HG03342 (cell line): Measurements from ENCODE around the gene RPUSD1.

Experiments used
- ATAC-seq: cut with Tn5 transposase; IDR thresholded peaks from one replicate; pipeline ENCODE4 v1.9.1; 2021; ENCODE audit warnings: mild to moderate bottlenecking, moderate library complexity; ENCODE audit not compliant: unreplicated experiment

RPUSD1 gene

DNA sequence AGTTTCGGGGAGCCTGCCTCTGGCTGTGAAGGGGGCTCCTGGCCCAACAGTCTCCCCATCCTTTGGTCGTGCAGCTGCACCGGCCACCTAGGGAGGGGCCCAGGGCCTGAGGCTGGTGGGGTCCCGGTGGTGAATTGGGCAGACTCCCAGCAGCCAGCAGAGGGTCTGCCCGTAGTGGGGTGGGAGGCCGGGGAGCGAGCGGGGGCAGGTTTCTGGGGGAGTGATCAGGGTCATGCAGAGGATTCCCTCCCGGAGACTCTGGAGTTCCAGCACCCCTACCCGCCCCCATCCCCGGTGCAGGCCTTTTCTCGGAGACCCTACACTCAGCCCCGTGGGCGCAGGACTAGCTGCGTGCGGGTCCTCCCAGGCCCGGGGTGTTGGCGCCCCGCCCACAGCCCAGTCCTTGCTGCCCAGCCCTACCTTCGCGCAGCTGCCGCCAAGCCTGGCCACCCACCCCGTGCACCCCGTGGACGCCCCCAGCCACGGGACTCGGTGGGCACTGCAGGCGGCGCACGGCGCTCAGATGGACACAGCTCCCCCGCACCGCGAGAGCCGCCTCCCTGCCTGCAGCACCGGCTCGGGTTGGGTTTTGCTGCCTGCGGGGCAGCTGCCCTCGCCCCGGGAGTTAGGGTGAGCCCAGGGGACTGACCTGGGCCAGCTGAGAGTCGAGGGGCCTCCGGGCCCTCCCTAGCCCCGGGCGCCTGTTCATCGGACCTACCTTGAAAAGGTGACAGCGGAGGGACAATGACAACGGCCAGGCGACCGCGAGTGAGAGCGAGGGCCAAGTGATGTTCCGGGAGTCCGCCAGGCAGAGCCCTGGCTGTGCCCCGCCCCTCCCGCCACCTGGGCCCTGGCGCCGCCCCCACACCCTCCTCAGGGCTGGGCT lies 12.0 kb upstream of the RPUSD1 start, which contains the start of gene GNG13:
TSS of gene GNG13 (minus strand) at position 787 of the 886 bp plus-strand sequence. CDS start 1,657 bp downstream, outside the sequence.
- ATAC-seq: no peak

DNA sequence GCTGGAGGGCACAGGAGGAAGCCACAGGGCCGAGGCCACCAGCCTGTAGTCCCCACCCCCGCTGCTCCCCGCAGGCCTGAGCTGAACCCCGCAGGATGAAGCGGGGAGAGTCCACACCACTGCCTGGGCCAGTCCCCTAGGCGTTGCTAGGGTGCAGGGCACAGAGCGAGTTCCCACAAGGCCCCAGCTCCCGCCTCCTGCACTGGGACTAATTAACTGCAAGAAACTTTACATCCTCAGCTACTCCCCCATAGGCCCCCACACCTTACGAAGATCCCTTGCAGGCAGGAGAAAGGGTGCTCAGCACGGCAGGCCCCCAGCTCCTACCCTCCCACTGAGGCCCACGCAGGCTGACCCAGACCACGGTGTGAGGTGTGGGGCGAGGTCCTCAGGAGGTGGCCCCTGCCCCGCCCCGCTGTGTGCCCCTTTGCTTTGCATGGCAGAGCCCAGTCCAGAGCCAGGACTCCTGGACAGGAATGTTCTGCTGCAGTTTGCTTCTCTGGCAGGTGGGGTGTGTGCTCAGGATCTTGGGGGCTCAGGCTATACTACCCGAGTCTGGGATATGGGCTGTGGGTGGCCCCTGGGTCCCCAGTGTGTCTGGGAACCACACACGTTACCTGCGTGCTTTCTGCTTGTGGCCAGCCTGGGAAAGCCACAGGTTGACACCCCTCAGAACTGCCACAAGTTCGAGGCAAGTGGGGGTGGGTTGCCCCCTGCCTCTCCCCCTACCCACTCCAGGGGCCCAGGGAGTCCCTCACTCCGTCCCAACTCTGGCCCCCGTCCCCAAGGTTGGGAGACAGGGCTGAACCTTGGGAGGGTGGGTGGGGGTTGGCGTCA lies 11.1 kb upstream of the RPUSD1 start:
- ATAC-seq: no peak

DNA sequence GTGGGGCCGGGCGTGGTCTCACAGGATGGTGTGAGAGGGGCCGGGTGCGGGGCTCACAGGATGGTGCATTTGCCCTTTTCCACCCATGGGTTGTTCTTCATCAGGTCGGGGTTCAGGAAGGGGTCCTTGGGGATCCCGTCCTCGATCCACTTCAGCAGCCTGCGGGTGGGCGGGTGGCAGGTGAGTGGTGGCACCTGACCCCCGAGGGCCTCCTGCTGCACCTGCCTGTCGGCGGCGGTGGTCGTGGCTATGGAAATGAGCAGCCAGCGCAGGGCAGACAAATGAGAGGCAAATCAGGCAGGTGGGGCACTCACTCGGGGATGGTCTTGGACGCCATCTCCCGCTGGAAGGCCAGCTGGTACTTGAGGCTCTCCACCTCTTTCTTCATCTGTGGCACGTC lies 10.5 kb upstream of the RPUSD1 start:
- no peak for ATAC-seq

DNA sequence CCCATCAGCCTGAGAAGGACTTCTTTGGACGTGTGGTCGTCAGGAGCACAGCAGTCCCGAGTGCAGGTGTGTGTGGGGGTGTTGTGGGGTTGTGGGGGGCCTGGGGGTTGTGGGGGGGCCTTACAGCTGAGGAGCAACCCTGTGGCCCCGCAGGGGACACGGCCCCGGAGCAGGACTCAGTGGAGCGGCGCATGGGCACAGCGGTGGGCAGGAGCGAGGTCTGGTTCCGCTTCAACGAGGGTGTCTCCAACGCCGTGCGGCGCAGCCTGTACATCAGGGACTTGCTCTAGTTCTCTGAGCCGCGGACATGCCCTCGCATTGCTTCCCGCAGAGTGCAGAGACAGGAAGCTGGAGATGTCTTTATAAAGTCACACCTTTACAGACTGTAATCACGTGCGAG lies 9.5 kb upstream of the RPUSD1 start:
- ATAC-seq: no peak

DNA sequence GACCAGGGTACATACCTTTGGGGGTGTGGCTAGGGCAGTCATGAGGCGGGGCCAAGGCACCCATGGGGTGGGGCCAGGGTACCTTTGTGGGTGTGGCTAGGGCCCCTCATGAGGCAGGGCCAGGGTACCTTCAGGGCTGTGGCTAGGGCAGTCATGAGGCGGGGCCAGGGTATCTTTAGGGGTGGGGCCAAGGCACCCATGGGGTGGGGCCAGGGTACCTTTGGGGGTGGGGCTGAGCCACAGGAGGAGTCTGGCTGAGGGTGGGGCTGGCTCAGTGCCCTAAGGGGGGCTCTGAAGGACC lies 8.9 kb upstream of the RPUSD1 start:
- no peak for ATAC-seq

DNA sequence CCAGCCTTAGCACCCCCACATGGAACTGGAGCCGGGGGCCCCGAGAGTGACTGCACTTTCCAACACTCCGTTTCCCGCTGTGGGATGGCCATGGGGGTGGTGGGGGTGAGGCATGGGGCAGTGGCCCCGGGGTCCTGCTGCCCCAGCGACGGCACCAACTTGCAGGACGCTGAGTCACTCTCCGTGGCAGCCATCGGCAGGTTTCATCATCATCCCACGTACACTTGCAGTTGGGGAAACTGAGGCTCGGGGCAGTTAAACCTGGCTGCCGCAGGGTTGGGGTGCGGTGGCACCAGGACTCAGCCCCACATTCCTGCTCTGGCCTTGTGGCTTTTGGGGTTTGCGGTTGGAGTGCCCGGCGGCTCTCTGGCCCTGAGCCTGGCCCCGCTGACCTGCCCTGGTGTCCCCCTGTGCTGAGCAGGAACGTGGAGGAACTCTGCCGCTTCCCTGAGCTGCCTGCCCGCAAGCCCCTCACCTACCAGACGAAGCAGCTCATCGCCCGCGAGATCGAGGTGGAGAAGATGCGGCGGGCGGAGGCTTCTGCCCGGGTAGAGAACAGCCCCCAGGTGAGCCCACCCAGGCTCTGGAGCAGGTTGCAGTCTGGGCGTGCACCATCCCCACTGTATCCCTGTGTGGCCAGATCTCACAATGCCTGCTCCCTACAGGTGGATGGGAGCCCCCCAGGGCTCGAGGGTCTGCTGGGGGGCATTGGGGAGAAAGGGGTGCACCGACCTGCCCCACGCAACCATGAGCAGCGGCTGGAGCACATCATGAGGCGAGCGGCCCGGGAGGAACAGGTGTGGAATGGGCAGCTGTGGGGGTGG lies 8.3 kb upstream of the RPUSD1 start:
- ATAC-seq: no peak

DNA sequence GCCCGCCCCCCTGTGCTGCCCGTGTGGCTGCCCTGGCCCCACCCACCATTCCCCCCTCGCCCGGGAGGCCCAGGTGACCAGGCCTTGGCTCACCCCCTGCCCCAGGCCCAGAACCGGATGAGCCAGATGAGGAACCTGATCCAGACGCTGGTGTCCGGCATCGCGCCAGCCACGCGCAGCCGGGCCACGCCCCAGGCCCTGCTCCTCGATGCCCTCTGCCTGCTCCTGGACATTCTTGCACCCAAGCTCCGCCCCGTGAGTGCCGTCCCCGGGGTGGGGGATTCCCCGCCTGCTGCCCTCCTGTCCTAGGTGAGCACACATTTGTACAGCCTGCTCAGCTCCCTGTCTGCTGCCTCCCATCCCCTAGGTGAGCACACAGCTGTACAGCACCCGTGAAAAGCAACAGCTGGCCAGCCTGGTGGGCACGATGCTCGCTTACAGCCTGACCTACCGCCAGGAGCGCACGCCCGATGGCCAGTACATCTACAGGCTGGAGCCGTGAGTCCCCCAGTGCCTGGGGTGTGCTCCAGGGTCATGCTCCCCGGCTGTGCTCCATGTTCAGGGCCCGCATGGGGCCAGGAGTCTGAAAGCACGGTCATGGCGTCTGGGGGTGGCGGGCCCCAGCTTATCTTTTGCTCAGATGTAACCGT lies 7.5 kb upstream of the RPUSD1 start:
- no peak for ATAC-seq

DNA sequence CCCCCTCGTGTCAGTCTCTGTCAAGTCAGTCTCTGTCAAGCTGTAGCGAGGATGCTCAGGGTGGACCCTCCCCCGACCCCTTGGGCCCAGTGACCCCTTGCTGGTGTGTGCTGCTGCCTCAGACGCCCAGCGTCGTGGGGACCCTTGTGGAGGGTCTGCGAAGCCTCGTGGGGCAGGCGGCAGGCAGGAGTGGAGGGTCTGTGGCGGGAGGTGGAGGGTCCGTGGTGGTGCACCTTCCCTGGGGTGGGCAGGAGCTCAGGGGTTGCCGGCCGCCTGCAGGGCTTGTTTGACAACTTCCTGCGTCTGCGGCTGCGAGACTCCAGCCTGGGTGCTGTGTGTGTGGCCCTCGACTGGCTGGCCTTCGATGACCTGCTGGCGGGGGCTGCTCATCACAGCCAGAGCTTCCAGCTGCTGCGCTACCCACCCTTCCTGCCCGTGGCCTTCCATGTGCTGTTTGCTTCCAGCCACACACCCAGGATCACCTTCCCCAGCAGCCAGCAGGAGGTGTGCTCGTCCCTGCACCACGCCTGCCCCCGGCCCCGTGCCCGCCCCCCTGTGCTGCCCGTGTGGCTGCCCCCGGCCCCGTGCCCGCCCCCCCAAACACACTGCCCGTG lies 6.8 kb upstream of the RPUSD1 start:
- ATAC-seq: no peak

DNA sequence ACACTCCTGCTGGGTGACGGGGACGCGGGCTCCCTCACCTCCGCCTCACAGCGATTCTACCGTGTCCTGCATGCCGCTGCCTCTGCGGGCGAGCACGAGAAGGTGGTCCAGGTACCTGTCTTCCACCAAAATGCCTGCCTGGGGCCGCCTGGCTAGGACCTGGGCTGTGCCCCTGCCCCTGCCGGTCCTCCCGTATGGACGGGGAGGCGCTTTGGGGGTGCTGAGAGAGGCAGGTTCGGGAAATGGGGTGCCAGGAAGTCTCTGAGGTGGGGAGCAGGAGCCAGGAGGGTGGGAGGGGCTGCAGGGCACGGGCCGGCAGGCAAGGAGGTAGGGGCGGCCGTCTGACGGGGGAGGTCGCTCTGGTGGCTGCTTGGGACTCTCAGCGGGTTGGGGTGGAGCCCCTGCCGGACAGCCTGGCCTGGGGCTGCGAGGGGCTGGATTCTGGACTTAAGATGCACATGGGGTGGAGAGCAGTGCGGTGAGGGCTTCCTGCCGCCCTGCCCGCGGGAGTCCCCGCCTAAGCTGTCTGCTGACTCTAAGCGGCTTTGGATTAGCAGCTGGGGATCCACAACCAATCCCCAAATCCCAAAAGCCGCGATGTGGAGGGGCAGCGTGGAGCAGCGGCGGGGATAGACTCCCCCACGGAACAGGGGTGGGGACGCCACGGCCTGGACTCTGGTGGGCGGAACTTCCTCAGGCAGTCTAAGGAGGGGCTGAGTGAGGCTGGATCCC lies 6.1 kb upstream of the RPUSD1 start:
- no peak for ATAC-seq

DNA sequence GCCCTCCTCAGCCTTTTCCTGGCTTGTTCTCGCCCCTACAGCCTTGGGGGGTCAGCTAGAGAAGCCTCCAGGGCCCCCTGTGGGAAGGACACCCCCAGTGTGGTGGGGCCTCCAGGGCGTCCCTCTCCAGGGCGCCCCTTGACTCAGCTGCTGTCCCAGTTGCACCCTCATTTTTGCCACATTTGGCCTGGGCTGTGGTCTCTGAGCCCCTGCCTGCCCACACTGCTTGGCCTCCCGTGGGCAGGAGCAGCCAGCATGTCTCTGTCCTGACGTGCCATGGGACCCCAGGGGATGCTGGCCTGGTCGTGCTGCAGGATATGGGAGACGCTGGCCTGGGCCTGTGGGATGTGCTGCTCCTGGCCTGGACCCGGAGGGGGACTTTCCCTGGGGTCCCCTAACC lies 5.2 kb upstream of the RPUSD1 start:
- ATAC-seq: no peak

DNA sequence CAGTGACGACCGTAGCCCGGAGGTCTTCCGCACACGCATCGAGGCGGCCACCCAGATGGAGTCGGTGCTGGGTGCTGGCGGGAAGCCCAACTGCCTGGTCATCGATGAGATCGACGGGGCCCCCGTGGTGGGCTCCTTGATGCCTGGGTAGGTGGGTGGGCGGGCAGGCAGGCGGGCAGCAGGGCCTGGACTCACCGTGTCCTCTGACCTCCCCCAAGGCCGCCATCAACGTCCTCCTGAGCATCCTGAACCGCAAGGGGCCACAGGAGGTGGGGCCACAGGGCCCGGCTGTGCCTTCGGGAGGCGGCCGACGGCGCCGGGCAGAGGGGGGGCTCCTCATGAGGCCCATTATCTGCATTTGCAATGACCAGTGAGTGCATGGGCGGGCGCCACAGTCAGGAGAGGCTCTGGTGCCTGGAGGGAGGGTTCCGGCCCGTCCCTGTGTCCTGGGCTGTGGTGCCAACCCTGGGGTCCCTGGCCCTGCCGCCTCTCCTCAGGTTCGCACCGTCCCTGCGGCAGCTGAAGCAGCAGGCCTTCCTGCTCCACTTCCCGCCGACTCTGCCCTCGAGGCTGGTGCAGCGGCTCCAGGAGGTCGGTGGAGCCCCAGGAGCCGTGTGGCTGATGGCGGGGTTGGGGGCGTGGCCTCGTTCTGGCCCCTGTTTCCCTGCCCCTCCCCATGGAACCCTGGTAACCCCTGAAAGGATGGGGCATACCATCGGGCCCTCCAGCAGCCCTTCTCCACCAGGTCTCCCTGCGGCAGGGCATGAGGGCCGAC lies 4.2 kb upstream of the RPUSD1 start:
- no peak for ATAC-seq

DNA sequence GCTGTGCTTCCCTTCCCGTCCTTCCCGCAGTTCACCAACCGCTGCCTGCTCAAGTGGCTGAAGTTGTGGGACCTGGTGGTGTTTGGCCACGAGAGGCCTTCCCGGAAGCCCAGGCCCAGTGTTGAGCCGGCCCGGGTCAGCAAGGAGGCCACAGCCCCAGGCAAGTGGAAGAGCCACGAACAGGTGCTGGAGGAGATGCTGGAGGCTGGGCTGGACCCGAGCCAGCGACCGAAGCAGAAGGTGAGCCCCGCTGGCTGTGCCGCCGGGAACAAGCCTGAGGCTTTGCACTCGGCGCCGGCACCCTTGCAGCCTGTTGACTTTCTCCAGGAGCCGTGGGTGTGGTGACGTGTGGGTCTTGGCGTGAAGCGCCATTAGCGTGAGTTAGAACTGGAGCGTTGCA lies 3.0 kb upstream of the RPUSD1 start:
- no peak for ATAC-seq

DNA sequence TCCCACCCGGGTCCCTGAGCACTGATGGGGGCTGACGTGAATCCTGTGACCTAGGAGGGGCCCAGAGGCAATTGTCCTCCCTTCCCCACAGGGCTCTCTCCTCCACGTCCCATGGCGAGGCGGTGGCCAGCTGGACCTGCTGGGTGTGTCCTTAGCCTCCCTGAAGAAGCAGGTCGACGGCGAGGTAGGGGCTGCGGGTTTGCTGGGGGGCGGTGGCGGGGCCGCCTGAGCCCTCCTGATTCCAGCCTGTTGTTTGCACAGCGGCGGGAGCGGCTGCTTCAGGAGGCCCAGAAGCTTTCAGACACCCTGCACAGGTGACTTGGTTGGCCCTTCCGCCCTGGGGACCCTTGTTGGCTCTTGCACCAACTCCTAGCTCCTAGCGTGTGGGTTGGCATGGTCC lies 1.9 kb upstream of the RPUSD1 start:
- no peak for ATAC-seq

DNA sequence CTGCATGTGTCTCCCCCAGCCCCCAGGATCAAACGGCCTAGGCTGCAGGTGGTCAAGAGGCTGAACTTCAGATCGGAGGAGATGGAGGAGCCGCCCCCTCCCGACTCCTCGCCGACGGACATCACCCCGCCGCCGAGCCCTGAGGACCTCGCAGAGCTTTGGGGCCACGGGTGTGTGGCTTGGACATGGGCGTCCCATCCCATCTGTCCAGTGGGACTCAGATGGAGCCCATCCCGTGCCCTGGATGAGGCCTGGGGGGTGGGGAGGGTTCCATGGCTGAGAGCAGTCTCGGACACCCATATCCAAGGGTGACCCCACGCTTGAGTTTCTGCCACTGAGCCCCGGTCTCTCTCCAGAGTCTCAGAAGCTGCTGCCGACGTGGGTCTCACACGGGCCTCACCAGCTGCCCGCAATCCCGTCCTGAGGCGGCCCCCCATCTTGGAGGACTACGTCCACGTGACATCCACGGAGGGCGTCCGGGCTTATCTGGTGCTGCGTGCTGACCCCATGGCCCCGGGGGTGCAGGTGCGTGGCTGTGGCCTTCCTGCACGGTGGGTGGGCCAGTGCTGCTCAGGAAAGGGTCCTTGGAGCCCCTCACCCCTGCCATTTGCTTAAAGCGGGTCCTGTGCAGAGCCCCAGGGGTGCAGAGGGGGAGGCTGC lies 1.1 kb upstream of the RPUSD1 start:
- ATAC-seq: no peak

DNA sequence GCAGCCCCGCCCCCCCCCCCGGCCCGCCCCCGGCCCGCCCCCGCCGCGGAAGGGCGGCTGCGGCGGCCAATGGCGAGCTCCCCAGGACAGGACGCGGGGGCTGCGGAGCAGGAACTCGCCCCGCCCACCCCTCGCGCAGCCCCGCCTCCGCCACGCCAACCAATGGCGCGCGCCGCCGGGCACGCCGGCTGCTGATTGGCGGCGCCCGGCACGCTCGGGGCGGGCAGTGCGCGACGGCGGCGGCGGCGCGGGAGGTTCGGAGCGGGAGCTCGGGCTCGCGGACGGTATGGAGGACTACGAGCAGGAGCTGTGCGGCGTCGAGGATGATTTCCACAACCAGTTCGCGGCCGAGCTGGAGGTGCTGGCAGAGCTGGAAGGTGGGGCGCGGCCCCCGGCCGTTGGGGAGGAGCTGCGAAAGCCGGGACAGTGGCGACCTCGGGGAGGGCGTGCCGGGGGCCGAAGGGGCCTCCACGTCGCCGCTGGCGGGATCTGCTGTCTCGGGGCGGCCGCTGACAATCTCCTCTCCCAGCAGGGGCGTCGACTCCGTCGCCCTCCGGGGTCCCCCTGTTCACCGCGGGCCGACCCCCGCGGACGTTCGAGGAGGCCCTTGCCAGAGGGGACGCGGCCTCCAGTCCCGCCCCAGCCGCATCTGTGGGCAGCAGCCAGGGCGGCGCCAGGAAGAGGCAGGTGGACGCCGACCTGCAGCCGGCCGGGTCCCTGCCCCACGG lies 382 bp upstream of the RPUSD1 start, which contains the start of gene CHTF18:
TSS of gene CHTF18 (plus strand) at position 222 of the 728 bp plus-strand sequence. CDS start at position 287, 65 bp downstream.
- peak; percentile 70 for ATAC-seq

DNA sequence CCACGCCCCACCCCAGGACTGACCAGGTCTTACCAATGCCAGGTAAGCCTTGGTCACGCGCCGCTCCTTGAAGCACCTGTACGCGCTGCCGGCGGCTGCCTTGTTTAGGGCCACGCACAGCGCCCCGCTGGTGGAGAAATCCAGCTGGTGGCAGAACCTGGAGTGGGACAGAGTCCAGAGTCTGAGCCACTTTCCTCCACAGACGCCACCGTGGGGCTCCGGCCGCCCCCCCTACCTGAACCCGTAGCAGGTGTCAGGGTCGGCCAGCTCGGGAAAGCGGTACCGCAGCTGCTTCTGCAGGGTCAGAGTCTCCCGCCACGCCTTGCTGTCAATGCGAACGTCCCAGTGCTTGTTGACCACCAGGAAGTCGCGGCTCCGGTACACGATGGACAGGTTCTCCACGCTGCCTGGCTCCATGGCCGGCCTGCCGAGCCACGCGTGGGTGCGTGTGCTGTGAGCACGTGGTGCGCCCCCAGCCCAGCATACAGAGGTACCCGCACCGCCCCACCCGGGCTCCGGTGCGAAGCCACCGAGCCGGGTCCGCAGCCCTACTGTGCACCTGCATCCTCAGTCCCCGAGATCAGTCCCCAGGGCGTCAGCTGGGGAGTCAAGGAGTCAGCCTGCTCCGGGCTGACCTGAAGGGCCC lies 737 bp downstream of the RPUSD1 start:
- ATAC-seq: no peak
